WI38 (cell line): ENCODE data around the gene TMEM204.

Source experiments
- H3K4me3 ChIP-seq: 2 replicates; pipeline ENCODE4 v1.5.1; 2011; ENCODE audit warnings: low read depth, mild to moderate bottlenecking, control low read depth, low read length
- CTCF ChIP-seq: IDR thresholded peaks from 2 replicates; pipeline ENCODE4 v1.5.1; 2012; ENCODE audit warnings: low read depth, mild to moderate bottlenecking, control low read depth, low read length

The TMEM204 gene

GRCh38 chr16:1495211-1495888 lies 38.1 kb upstream of the TMEM204 start:
- no peak for TF ChIP-seq CTCF
- no peak overlapping the region for H3K4me3 ChIP-seq

GRCh38 chr16:1495889-1496262 lies 37.6 kb upstream of the TMEM204 start:
- no peak for TF ChIP-seq CTCF

GRCh38 chr16:1496464-1496863 lies 37.0 kb upstream of the TMEM204 start:
- no peak overlapping the region for H3K4me3 ChIP-seq
- no peak for TF ChIP-seq CTCF

More at GRCh38 chr16:1495889-1496262, 37.6 kb upstream of the TMEM204 start:
- H3K4me3 ChIP-seq: no peak overlapping the region

GRCh38 chr16:1497014-1497598 lies 36.4 kb upstream of the TMEM204 start:
- H3K4me3 ChIP-seq: no peak overlapping the region
- TF ChIP-seq CTCF: no peak

GRCh38 chr16:1498899-1499676 lies 34.4 kb upstream of the TMEM204 start:
- no peak for TF ChIP-seq CTCF

GRCh38 chr16:1499756-1500464 lies 33.6 kb upstream of the TMEM204 start:
- no peak for TF ChIP-seq CTCF
- no peak overlapping the region for H3K4me3 ChIP-seq

More at GRCh38 chr16:1498899-1499676, 34.4 kb upstream of the TMEM204 start:
- H3K4me3 ChIP-seq: no peak overlapping the region
